ENCODE data around the gene OSBP.
A peak's percentile ranks its signal among the peaks of the same experiment; 100 is the strongest.
"Not testable (repeated sequence)": the region's sequence is repeated elsewhere in the genome, so short reads cannot be mapped to it uniquely, and the experiment has no call there.

Gene OSBP

GRCh38 chr11:59550842-59551658 lies 64.5 kb downstream of the OSBP start:
- peak; percentile 91 for DNase-seq

GRCh38 chr11:59550368-59550841 lies 65.2 kb downstream of the OSBP start:
- peak; percentile 91 for DNase-seq

GRCh38 chr11:59548309-59548656 lies 67.3 kb downstream of the OSBP start:
- no peak for DNase-seq

GRCh38 chr11:59547605-59548308 lies 67.8 kb downstream of the OSBP start:
- DNase-seq, result peak; percentile 78

- no peak for DNase-seq
These were observed 70.2 kb downstream of the OSBP start for GRCh38 chr11:59545179-59546020.

GRCh38 chr11:59544869-59545178 lies 70.8 kb downstream of the OSBP start:
- no peak for DNase-seq

- DNase-seq, result not testable (repeated sequence)
These were observed 71.9 kb downstream of the OSBP start for GRCh38 chr11:59543713-59544112.

- no peak for DNase-seq
These were observed 73.3 kb downstream of the OSBP start for GRCh38 chr11:59542142-59542810.

- no peak for DNase-seq
These were observed 80.9 kb downstream of the OSBP start for GRCh38 chr11:59534676-59535075.

GRCh38 chr11:59532620-59533019 lies 83.0 kb downstream of the OSBP start:
- DNase-seq, result no peak

- DNase-seq, result no peak
These were observed 86.9 kb downstream of the OSBP start for GRCh38 chr11:59528711-59529110.
